ENCODE measurements around the gene CMPK1.

DNA sequence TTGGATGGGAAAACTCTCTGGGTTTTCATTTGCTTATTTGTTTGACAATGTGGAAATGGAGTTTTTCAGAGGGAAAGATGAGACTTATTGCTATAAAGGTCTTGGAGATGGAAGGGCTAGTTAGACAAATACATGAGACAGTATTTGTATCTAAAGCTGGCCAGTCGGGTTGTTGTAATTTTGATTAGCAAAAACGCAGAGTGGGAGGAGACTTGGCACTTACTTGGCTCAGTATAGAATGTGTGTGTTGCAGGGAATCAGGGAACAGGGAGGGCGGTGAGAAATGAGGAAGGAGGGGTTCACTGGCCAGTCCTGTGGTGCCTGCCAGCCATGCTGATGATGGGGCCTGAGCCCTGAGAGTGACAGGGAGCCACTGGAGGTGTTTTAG, 76.5 kb downstream of the CMPK1 start:
- TF ChIP-seq POLR2A (IDR thresholded peaks at IDR 0.05) (no peak), POLR2AphosphoS5 (IDR thresholded peaks at IDR 0.05) (no peak)
- TF ChIP-seq, protein P1, sequence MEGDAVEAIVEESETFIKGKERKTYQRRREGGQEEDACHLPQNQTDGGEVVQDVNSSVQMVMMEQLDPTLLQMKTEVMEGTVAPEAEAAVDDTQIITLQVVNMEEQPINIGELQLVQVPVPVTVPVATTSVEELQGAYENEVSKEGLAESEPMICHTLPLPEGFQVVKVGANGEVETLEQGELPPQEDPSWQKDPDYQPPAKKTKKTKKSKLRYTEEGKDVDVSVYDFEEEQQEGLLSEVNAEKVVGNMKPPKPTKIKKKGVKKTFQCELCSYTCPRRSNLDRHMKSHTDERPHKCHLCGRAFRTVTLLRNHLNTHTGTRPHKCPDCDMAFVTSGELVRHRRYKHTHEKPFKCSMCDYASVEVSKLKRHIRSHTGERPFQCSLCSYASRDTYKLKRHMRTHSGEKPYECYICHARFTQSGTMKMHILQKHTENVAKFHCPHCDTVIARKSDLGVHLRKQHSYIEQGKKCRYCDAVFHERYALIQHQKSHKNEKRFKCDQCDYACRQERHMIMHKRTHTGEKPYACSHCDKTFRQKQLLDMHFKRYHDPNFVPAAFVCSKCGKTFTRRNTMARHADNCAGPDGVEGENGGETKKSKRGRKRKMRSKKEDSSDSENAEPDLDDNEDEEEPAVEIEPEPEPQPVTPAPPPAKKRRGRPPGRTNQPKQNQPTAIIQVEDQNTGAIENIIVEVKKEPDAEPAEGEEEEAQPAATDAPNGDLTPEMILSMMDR (IDR thresholded peaks at IDR 0.05) = no peak

Measured in gastroesophageal sphincter (tissue), 3 donors.